ENCODE measurements around the gene PHAF1. TPM values are rescaled to one million over a fixed set of nuclear protein-coding genes. Genes with fewer than 3 reads are reported as not detected.
A peak's percentile ranks its signal among the peaks of the same experiment; 100 is the strongest.

PHAF1 gene
- total and polyA plus RNA-seq, 2 of the 13 experiments (the other 11 are each of a cell fraction or from before 2014, with no cell fraction given): 48.3 to 174 TPM

DNA sequence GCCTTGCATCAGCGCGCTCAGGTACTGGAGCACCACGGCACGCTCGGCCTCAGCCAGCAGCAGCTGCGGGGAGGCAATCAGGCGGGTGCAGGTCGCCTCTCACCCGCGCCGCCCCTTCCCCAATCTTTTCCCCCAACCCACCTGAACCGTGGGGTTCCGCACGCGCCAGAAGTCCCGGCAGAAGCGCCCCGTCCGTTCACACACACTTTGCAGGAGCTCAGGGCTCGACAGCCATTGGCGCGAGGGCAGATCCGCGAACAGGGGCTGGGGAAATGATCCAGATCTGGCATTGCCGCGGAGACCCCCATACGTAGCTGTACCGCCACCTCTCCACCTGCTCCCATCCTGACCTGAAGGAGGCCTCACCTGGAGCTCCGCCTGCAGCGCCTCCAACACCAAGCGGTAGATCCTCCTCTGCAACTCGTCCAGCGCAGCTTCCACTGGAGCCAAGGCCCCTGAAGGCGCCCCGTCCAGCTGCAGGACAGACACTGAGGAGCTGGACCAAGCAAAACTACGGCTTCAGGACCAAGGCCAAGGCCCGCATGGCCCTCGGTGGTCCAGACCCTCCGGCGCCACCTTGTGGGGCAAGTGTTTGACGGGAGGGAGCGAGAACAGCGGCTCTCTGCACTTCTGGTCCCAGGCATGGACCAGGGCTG is 75.4 kb downstream of the PHAF1 start (continued):
- TF ChIP-seq, protein P1, sequence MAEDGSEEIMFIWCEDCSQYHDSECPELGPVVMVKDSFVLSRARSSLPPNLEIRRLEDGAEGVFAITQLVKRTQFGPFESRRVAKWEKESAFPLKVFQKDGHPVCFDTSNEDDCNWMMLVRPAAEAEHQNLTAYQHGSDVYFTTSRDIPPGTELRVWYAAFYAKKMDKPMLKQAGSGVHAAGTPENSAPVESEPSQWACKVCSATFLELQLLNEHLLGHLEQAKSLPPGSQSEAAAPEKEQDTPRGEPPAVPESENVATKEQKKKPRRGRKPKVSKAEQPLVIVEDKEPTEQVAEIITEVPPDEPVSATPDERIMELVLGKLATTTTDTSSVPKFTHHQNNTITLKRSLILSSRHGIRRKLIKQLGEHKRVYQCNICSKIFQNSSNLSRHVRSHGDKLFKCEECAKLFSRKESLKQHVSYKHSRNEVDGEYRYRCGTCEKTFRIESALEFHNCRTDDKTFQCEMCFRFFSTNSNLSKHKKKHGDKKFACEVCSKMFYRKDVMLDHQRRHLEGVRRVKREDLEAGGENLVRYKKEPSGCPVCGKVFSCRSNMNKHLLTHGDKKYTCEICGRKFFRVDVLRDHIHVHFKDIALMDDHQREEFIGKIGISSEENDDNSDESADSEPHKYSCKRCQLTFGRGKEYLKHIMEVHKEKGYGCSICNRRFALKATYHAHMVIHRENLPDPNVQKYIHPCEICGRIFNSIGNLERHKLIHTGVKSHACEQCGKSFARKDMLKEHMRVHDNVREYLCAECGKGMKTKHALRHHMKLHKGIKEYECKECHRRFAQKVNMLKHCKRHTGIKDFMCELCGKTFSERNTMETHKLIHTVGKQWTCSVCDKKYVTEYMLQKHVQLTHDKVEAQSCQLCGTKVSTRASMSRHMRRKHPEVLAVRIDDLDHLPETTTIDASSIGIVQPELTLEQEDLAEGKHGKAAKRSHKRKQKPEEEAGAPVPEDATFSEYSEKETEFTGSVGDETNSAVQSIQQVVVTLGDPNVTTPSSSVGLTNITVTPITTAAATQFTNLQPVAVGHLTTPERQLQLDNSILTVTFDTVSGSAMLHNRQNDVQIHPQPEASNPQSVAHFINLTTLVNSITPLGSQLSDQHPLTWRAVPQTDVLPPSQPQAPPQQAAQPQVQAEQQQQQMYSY (CRISPR knock-in tag; IDR thresholded peaks at IDR 0.05): peak; percentile 89
- TF ChIP-seq ZNF33A (CRISPR knock-in tag; IDR thresholded peaks at IDR 0.05; ENCODE audit: borderline replicate concordance) (no peak; the same call in 1 of the 2 replicates), PCBP2 (optimal IDR thresholded peaks at IDR 0.05; ENCODE audit: low read depth, low read length, poor library complexity, severe bottlenecking) (no peak), MXD4 (CRISPR knock-in tag; IDR thresholded peaks at IDR 0.05) (peak; percentile 98), TBL1XR1 (IDR thresholded peaks at IDR 0.05; ENCODE audit: borderline replicate concordance, low read length, partially characterized antibody) (no peak), MYC (CRISPR knock-in tag; IDR thresholded peaks at IDR 0.05; ENCODE audit: borderline replicate concordance) (peak; percentile 94), ZFP62 (CRISPR knock-in tag; IDR thresholded peaks at IDR 0.05) (no peak), ZKSCAN8 (CRISPR knock-in tag; IDR thresholded peaks at IDR 0.05; ENCODE audit: borderline replicate concordance) (peak; percentile 92; the same call in 1 of the 2 replicates), XRCC5 (optimal IDR thresholded peaks at IDR 0.05; ENCODE audit: low read length) (peak; percentile 97), ZMYM4 (CRISPR knock-in tag; IDR thresholded peaks at IDR 0.05) (peak; percentile 79), ZNF20 (CRISPR knock-in tag; IDR thresholded peaks at IDR 0.05) (no peak), CHCHD3 (CRISPR knock-in tag; IDR thresholded peaks at IDR 0.05) (peak; percentile 95), NFKB2 (CRISPR knock-in tag; IDR thresholded peaks at IDR 0.05; ENCODE audit: borderline replicate concordance) (peak; percentile 96), KLF6 (CRISPR knock-in tag; IDR thresholded peaks at IDR 0.05) (peak; percentile 98; the same call in 1 of the 2 replicates), HOXA9 (CRISPR knock-in tag; IDR thresholded peaks at IDR 0.05; ENCODE audit: borderline replicate concordance) (peak; percentile 84), ZIK1 (CRISPR knock-in tag; IDR thresholded peaks at IDR 0.05; ENCODE audit: borderline replicate concordance, low read depth) (peak; percentile 86), HMG20A (CRISPR knock-in tag; IDR thresholded peaks at IDR 0.05; ENCODE audit: borderline replicate concordance) (no peak), KDM5B (CRISPR knock-in tag; IDR thresholded peaks at IDR 0.05; ENCODE audit: borderline replicate concordance) (peak; percentile 98)
- TF ChIP-seq, protein P2, sequence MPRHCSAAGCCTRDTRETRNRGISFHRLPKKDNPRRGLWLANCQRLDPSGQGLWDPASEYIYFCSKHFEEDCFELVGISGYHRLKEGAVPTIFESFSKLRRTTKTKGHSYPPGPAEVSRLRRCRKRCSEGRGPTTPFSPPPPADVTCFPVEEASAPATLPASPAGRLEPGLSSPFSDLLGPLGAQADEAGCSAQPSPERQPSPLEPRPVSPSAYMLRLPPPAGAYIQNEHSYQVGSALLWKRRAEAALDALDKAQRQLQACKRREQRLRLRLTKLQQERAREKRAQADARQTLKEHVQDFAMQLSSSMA (CRISPR knock-in tag; IDR thresholded peaks at IDR 0.05): no peak
- TF ChIP-seq, protein P3, sequence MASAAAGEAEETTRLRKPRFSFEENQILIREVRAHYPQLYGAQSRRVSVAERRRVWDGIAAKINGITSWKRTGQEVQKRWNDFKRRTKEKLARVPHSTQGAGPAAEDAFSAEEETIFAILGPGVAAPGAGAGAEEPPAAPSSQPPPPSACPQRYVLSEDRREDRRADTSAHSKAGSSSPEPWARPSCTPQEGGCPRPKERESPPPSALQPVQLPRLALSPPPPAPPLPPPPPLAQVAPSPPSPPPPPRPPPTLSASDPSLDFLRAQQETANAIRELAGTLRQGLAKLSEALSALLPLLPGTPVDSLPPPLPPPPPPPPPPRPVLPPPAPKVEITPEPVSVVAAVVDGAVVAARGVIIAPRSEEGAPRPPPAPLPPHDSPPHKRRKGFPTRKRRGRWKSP (CRISPR knock-in tag; IDR thresholded peaks at IDR 0.05): peak; percentile 49; the same call in 1 of the 2 replicates
- TF ChIP-seq, protein P4, sequence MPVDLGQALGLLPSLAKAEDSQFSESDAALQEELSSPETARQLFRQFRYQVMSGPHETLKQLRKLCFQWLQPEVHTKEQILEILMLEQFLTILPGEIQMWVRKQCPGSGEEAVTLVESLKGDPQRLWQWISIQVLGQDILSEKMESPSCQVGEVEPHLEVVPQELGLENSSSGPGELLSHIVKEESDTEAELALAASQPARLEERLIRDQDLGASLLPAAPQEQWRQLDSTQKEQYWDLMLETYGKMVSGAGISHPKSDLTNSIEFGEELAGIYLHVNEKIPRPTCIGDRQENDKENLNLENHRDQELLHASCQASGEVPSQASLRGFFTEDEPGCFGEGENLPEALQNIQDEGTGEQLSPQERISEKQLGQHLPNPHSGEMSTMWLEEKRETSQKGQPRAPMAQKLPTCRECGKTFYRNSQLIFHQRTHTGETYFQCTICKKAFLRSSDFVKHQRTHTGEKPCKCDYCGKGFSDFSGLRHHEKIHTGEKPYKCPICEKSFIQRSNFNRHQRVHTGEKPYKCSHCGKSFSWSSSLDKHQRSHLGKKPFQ (CRISPR knock-in tag; IDR thresholded peaks at IDR 0.05; ENCODE audit: insufficient replicate concordance): no peak
- TF ChIP-seq, protein P5, sequence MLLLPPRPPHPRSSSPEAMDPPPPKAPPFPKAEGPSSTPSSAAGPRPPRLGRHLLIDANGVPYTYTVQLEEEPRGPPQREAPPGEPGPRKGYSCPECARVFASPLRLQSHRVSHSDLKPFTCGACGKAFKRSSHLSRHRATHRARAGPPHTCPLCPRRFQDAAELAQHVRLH (CRISPR knock-in tag; IDR thresholded peaks at IDR 0.05; ENCODE audit: borderline replicate concordance, low read depth): peak; percentile 99

All from HepG2 (cell line).